ENCODE data around the gene STX1A.

Gene STX1A

GRCh38 chr7:73690646-73691045 is 28.8 kb downstream of the STX1A start (continued):
- TF ChIP-seq PATZ1 (CRISPR knock-in tag; IDR thresholded peaks at IDR 0.05; ENCODE audit: borderline replicate concordance): no peak
- TF ChIP-seq CSDC2 (CRISPR knock-in tag; IDR thresholded peaks at IDR 0.05): no peak
- no peak for TF ChIP-seq POU6F1 (CRISPR knock-in tag; IDR thresholded peaks at IDR 0.05; ENCODE audit: borderline replicate concordance, low read depth)
- no peak for TF ChIP-seq ZNF8 (CRISPR knock-in tag; IDR thresholded peaks at IDR 0.05)
- TF ChIP-seq ZFP30 (CRISPR knock-in tag; IDR thresholded peaks at IDR 0.05): no peak
- TF ChIP-seq ZNF70 (CRISPR knock-in tag; IDR thresholded peaks at IDR 0.05): no peak
- TF ChIP-seq RARB (CRISPR knock-in tag; IDR thresholded peaks at IDR 0.05): no peak
- TF ChIP-seq OSR1 (CRISPR knock-in tag; IDR thresholded peaks at IDR 0.05): no peak
- no peak for TF ChIP-seq ZFP3 (CRISPR knock-in tag; IDR thresholded peaks at IDR 0.05)
- no peak for TF ChIP-seq ARNTL (CRISPR knock-in tag; IDR thresholded peaks at IDR 0.05; ENCODE audit: borderline replicate concordance, low read depth)
- TF ChIP-seq ZNF565 (CRISPR knock-in tag; conservative IDR thresholded peaks at IDR 0.05; ENCODE audit: low read depth): no peak
- no peak for TF ChIP-seq ZC3H10 (CRISPR knock-in tag; IDR thresholded peaks at IDR 0.05)
- TF ChIP-seq ISL1 (CRISPR knock-in tag; IDR thresholded peaks at IDR 0.05): no peak
- TF ChIP-seq ESRRG (CRISPR knock-in tag; IDR thresholded peaks at IDR 0.05): no peak

GRCh38 chr7:73688288-73688687 is 31.2 kb downstream of the STX1A start:
- TF ChIP-seq GLIS3 (CRISPR knock-in tag; IDR thresholded peaks at IDR 0.05): no peak
- TF ChIP-seq PATZ1 (CRISPR knock-in tag; IDR thresholded peaks at IDR 0.05; ENCODE audit: borderline replicate concordance): no peak
- no peak for TF ChIP-seq SNAI2 (CRISPR knock-in tag; IDR thresholded peaks at IDR 0.05)
- TF ChIP-seq PPARA (CRISPR knock-in tag; IDR thresholded peaks at IDR 0.05; ENCODE audit: borderline replicate concordance): no peak
- no peak for TF ChIP-seq RARB (CRISPR knock-in tag; IDR thresholded peaks at IDR 0.05)
- TF ChIP-seq CSRNP3 (CRISPR knock-in tag; IDR thresholded peaks at IDR 0.05): no peak
- no peak for TF ChIP-seq CSDC2 (CRISPR knock-in tag; IDR thresholded peaks at IDR 0.05)
- TF ChIP-seq ISL1 (CRISPR knock-in tag; IDR thresholded peaks at IDR 0.05): no peak
- no peak for TF ChIP-seq TCF4 (CRISPR knock-in tag; IDR thresholded peaks at IDR 0.05; ENCODE audit: borderline replicate concordance)
- TF ChIP-seq CREB5 (CRISPR knock-in tag; IDR thresholded peaks at IDR 0.05; ENCODE audit: low read depth): no peak
- TF ChIP-seq ZNF8 (CRISPR knock-in tag; IDR thresholded peaks at IDR 0.05): no peak
- no peak for TF ChIP-seq ARNTL (CRISPR knock-in tag; IDR thresholded peaks at IDR 0.05; ENCODE audit: borderline replicate concordance, low read depth)
- no peak for TF ChIP-seq ZNF70 (CRISPR knock-in tag; IDR thresholded peaks at IDR 0.05)
- TF ChIP-seq OSR1 (CRISPR knock-in tag; IDR thresholded peaks at IDR 0.05): no peak
- TF ChIP-seq TSHZ2 (CRISPR knock-in tag; IDR thresholded peaks at IDR 0.05): no peak
- no peak for TF ChIP-seq TOX (CRISPR knock-in tag; IDR thresholded peaks at IDR 0.05; ENCODE audit: borderline replicate concordance)
- TF ChIP-seq ZNF565 (CRISPR knock-in tag; conservative IDR thresholded peaks at IDR 0.05; ENCODE audit: low read depth): no peak
- TF ChIP-seq ESRRG (CRISPR knock-in tag; IDR thresholded peaks at IDR 0.05): no peak
- ATAC-seq: no peak

All from SK-N-SH treated with all-trans-retinoic acid at 6 μM for 48 hours (cell line).